ENCODE measurements around the gene ITGB6. TPM values are rescaled to one million over a fixed set of nuclear protein-coding genes. Genes with fewer than 3 reads are reported as not detected.

ITGB6 gene
- total and polyA plus RNA-seq, 2 of the 4 experiments (the other 2 are of a cell fraction): under 0.01 TPM; not detected in 1

- no peak overlapping the region for H3K23ac ChIP-seq (ENCODE audit: low read depth, low read length)
- no peak overlapping the region for H3K27ac ChIP-seq (ENCODE audit: insufficient read depth, low read length)
- H4K20me1 ChIP-seq (ENCODE audit: insufficient read depth, low read length): no peaks in the 10 kb centered on the region
- H2AFZ ChIP-seq (replicated peaks; ENCODE audit: low read length, poor library complexity): no peak overlapping the region
- H4K8ac ChIP-seq (ENCODE audit: low read depth in 2 of 2, low read length in 2 of 2): no peak overlapping the region
- no peak overlapping the region for H3K4me2 ChIP-seq (ENCODE audit: low read depth, low read length)
- no peaks in the 10 kb centered on the region for H3K4me1 ChIP-seq (ENCODE audit: control insufficient read depth, insufficient read depth, low read length)
- H3K18ac ChIP-seq (ENCODE audit: low read depth, low read length): no peak overlapping the region
- peaks cover 25% of the 10 kb centered on the region for H3K9me3 ChIP-seq (ENCODE audit: control insufficient read depth, insufficient read depth, low read length)
- H3K14ac ChIP-seq (replicated peaks; ENCODE audit: low read depth, low read length): no peak overlapping the region
- no TSS peak for BruUV-seq (replicated peaks)
- no peaks in the 10 kb centered on the region for H3K9me1 ChIP-seq (ENCODE audit: insufficient read depth, low read length)
- no peak overlapping the region for H2BK20ac ChIP-seq (ENCODE audit: low read depth, low read length)
- no peak overlapping the region for H3K4me3 ChIP-seq (ENCODE audit: insufficient read depth, low read depth, low read length)
- TF ChIP-seq ELK1 (IDR thresholded peaks at IDR 0.05; ENCODE audit: borderline replicate concordance, low read depth, low read length) (no peak), CEBPB (IDR thresholded peaks at IDR 0.05; ENCODE audit: low read depth, low read length) (0 out of 2 replicates have a peak, but pooled peaks have one; percentile 40)
- no peak overlapping the region for H3K9ac ChIP-seq (ENCODE audit: low read depth, low read length)
- H3K36me3 ChIP-seq (ENCODE audit: control insufficient read depth, insufficient read depth, low read length): no peaks in the 10 kb centered on the region
- no peaks in the 10 kb centered on the region for H3K27me3 ChIP-seq (ENCODE audit: control insufficient read depth, insufficient read depth, low read length)
- in situ Hi-C loops (cut with MboI; ENCODE audit: low sequenced_read_pairs) (no loop called here), intact Hi-C loops (cut with micrococcal nuclease) (no loop called here), dilution Hi-C loops (cut with HindIII; ENCODE audit: low sequenced_read_pairs, unreplicated experiment) (no loop called here)
- peak; percentile 54 for DNase-seq
- no peak overlapping the region for H3K56ac ChIP-seq (ENCODE audit: extremely low read depth, insufficient read depth, low read length)
- POLR2A ChIA-PET (ENCODE audit: unreplicated experiment): no interaction called here
- CTCF ChIA-PET: no interaction called here
- no peak overlapping the region for H2BK5ac ChIP-seq (ENCODE audit: low read depth, low read length, poor library complexity, severe bottlenecking)
- no peak overlapping the region for H4K91ac ChIP-seq (ENCODE audit: insufficient read depth, low read depth, low read length)
- no peak overlapping the region for H3K4ac ChIP-seq (ENCODE audit: low read depth, low read length)
- no peak overlapping the region for H2AK9ac ChIP-seq (replicated peaks; ENCODE audit: low read depth, low read length, poor library complexity)
- H2BK15ac ChIP-seq (ENCODE audit: low read depth, low read length): no peak overlapping the region
- H2BK120ac ChIP-seq (ENCODE audit: low read depth, low read length): no peak overlapping the region
- no peak overlapping the region for H2AK5ac ChIP-seq (ENCODE audit: low read depth, low read length)
- 0 out of 2 replicates have a peak, but pooled peaks have one; percentile 17 for ATAC-seq (ENCODE audit: low read depth)
- no peak overlapping the region for H4K5ac ChIP-seq (ENCODE audit: low read depth, low read length)
- no peaks in the 10 kb centered on the region for H3K79me1 ChIP-seq (ENCODE audit: low read depth in 1 of 2, low read length in 2 of 2)
Observed at GRCh38 chr2:160091381-160091780, 108.7 kb downstream of the ITGB6 start.
